Thyroid gland (tissue), 4 donors: ENCODE measurements around the gene DCAF11.

Source experiments
- POLR2A ChIP-seq, 2 donors: fragments of 450-650 bp; IDR thresholded peaks; one replicate each; pipeline ENCODE4 v1.6.1; 2017; ENCODE audit warnings: antibody characterized with exemption in 2 of 2, mild to moderate bottlenecking in 2 of 2, moderate library complexity in 1 of 2
- TF ChIP-seq, protein P1 (sequence below), 6 experiments: fragments of 200-600 bp in 3 of 6; fragments of 450-650 bp in 3 of 6; sonication (generic) in 3 of 6; IDR thresholded peaks; one replicate each; pipeline ENCODE4 v1.5.1; 2016 to 2019; ENCODE audit warnings: antibody characterized with exemption in 6 of 6, mild to moderate bottlenecking in 2 of 6, inconsistent platforms in 1 of 6, moderate library complexity in 1 of 6

DNA sequence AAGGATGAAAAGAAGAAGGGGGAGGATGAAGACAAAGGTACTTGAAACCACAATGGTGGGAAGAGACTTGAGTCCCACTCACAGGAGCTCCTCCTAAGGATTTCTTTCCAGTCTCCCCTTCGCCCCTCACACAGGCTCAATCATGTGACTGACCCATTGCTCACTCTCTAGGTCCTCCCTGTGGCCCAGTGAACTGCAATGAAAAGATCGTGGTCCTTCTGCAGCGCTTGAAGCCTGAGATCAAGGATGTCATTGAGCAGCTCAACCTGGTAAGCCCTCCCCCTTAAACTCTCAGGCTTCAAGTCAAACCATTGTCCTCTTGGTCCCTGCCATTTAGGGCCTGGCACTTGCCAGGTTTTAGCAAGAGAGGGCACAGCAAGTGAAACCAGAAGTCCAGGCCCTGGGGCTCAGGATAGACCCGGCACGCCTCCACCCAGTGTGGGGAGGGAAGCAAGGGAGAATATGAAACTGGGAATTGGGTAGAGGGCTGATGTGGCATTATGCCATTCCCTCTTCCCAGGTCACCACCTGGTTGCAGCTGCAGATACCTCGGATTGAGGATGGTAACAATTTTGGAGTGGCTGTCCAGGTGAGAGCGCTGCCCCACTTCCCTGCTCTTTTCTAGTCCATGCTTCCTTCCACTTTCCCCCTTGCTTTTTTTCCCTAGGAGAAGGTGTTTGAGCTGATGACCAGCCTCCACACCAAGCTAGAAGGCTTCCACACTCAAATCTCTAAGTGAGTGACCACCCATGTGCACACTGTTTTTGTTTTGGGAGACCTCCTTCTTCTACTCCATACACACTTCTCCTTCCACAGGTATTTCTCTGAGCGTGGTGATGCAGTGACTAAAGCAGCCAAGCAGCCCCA is 23.2 kb downstream of the DCAF11 start:
- TF ChIP-seq, protein P1, sequence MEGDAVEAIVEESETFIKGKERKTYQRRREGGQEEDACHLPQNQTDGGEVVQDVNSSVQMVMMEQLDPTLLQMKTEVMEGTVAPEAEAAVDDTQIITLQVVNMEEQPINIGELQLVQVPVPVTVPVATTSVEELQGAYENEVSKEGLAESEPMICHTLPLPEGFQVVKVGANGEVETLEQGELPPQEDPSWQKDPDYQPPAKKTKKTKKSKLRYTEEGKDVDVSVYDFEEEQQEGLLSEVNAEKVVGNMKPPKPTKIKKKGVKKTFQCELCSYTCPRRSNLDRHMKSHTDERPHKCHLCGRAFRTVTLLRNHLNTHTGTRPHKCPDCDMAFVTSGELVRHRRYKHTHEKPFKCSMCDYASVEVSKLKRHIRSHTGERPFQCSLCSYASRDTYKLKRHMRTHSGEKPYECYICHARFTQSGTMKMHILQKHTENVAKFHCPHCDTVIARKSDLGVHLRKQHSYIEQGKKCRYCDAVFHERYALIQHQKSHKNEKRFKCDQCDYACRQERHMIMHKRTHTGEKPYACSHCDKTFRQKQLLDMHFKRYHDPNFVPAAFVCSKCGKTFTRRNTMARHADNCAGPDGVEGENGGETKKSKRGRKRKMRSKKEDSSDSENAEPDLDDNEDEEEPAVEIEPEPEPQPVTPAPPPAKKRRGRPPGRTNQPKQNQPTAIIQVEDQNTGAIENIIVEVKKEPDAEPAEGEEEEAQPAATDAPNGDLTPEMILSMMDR (IDR thresholded peaks at IDR 0.05), result no peak
- TF ChIP-seq POLR2A (IDR thresholded peaks at IDR 0.05), result no peak
